ENCODE results near the gene PRAC2. TPM values are rescaled to one million over a fixed set of nuclear protein-coding genes. Genes with fewer than 3 reads are reported as not detected.

PRAC2 gene
- total RNA-seq, 1 donor from 2014 or later, result not detected

DNA sequence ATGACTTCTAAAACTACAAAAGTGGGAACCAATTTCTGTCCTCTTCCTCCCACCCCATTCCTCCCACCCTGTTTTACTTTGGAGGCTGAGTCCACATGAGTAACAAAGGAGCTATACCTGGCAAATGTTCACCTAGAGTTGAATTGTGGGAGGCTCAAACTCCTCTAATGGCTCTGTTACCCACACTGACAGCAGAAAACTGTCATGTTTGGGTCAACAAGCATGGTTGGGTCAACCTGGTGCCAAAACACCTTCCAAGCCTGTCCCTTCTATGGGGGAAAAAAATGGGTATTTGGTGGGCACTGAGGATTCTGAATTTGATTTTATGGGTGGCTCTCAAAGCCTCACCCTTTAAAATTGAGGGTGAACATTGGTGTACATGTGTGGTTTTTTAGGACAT lies 17.6 kb downstream of the PRAC2 start:
- Histone ChIP-seq H3K27me3 (ENCODE audit: low read depth) (peaks cover 100% of the 10 kb centered on the region), H3K27ac (replicated peaks) (no peak overlapping the region), H3K4me3 (no peak overlapping the region), H3K4me1 (no peaks in the 10 kb centered on the region), H3K36me3 (no peaks in the 10 kb centered on the region), H3K9me3 (replicated peaks) (no peaks in the 10 kb centered on the region)
- no peak for DNase-seq
- TF ChIP-seq, protein P1, sequence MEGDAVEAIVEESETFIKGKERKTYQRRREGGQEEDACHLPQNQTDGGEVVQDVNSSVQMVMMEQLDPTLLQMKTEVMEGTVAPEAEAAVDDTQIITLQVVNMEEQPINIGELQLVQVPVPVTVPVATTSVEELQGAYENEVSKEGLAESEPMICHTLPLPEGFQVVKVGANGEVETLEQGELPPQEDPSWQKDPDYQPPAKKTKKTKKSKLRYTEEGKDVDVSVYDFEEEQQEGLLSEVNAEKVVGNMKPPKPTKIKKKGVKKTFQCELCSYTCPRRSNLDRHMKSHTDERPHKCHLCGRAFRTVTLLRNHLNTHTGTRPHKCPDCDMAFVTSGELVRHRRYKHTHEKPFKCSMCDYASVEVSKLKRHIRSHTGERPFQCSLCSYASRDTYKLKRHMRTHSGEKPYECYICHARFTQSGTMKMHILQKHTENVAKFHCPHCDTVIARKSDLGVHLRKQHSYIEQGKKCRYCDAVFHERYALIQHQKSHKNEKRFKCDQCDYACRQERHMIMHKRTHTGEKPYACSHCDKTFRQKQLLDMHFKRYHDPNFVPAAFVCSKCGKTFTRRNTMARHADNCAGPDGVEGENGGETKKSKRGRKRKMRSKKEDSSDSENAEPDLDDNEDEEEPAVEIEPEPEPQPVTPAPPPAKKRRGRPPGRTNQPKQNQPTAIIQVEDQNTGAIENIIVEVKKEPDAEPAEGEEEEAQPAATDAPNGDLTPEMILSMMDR (IDR thresholded peaks at IDR 0.05; ENCODE audit: borderline replicate concordance), result no peak
- intact Hi-C loops (cut with micrococcal nuclease), result no loop called here

DNA sequence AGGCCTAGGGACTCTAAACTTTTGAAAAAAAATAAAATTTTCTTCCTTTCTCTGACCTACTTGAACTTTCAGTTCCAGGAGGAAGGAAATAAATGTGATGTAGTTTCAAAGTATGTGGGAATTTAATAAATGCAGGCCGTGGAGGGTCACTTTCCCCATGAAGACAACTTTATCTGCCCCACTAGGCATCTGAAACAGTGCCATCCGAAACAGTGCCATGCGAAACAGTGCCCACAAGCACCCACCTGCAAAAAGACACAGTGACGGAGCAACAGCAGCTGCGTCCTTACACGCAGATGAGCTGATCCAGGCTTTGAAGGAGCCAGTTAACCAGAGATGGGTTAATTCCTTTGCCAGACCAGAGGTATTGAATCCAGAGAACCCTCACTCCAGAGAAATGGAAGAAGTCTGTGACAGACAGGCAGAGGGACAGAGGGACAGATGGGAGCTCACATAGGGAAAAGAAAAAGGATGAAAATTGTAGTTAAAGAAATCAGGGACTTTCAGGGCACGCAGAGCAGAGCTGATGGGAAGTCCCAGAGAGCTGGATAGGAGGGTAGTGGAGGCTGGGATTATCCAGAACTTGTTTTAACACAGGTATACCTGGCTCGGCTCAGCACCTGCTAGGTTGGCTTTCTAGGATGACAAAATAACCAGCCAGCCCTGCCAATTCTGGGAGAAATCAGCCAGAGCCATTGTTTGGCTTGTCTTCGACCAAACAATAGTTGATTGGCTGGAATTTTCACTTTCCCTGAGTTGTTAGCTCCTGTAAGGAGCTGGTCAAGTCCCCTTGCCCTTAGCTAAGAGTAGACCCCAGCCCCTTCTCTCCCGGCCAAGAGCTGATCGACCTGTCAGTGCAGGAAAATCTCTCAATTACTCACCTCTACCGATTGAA lies 22.6 kb downstream of the PRAC2 start:
- DNase-seq, result no peak

DNA sequence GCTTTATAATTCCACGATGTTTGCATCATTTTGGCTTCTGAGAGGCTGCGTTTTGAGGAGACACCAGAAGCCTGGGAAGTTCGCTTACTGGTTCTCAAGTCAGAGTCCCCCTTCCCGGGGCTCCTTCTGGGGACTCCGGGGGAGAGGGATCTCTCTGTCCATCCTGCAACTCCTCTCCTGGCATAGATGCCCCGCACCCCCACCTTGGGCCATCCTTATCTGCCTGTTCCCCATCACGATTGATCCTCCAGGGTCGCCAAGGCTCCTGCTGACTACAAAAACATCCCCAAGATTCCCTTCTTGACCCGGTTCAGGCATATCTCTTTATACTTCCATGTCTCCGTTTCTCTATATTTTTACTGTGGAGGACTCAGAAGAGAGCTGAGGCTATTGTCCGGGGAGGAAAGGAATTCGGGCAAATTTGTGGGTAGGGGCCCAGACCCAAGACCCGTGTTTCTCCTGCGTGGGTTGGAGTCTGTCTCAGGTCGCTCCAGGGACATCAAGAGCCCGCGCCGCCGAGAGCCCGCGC lies 24.0 kb downstream of the PRAC2 start:
- intact Hi-C loops (cut with micrococcal nuclease), result no loop called here
- Histone ChIP-seq H3K4me1 (no peaks in the 10 kb centered on the region), H3K36me3 (no peaks in the 10 kb centered on the region), H3K9me3 (replicated peaks) (no peaks in the 10 kb centered on the region), H3K27me3 (ENCODE audit: low read depth) (peaks cover 99% of the 10 kb centered on the region), H3K27ac (replicated peaks) (no peak overlapping the region), H3K4me3 (no peak overlapping the region)
- TF ChIP-seq, protein P1 (IDR thresholded peaks at IDR 0.05; ENCODE audit: borderline replicate concordance), result no peak
- no peak for DNase-seq

More for the DNA sequence above, 22.6 kb downstream of the PRAC2 start:
- Histone ChIP-seq H3K27ac (replicated peaks) (no peak overlapping the region), H3K4me3 (no peak overlapping the region), H3K36me3 (no peaks in the 10 kb centered on the region), H3K9me3 (replicated peaks) (no peaks in the 10 kb centered on the region), H3K4me1 (no peaks in the 10 kb centered on the region), H3K27me3 (ENCODE audit: low read depth) (peaks cover 99% of the 10 kb centered on the region)
- intact Hi-C loops (cut with micrococcal nuclease), result no loop called here
- TF ChIP-seq, protein P1 (IDR thresholded peaks at IDR 0.05; ENCODE audit: borderline replicate concordance), result no peak

DNA sequence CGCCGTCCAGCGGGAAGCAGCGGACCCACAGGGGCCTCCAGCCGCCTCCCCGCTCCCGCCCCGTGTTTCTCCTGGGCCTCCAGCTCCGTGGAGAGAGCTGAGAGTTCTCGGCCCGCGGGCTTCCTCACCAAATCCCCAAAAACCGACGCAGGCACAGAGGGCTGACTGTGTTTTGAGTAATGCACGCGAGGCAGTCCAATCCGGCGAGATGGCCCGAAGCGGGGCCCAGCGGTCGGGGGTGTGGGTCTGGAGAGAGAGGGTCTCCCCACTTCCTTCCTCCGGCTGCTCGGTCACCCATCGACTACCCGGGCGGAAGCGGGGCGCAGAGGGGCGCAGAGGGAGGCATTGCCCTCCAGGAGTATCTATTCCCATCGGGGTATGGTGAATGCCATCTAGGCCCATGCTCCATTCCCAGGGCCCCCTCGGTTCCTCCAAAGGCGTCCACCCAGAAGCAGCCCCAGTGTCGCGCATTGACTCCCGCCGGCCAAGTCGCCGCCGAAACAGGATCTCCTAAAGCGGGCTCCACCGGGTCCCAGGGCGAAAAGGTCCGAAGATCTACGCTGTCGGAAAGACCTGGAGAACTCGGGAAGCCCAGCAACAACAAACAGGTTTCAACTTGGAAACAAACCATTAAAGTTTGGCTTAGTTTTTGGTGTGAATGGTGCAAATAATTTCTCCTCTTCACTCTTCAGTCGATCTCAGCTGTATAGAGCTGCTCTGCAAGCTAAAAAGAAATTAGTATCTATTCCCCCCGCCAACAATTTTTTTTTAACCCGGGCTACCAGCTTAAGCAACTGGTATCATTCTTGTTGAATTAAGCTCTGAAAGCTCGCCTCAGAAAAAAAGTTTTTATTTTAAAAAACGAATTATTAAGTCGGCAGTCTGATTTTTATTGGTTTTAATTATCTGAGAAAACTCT lies 24.7 kb downstream of the PRAC2 start:
- Histone ChIP-seq H3K27me3 (ENCODE audit: low read depth) (peaks cover 99% of the 10 kb centered on the region), H3K36me3 (no peaks in the 10 kb centered on the region), H3K4me3 (no peak overlapping the region), H3K9me3 (replicated peaks) (no peaks in the 10 kb centered on the region), H3K27ac (replicated peaks) (no peak overlapping the region), H3K4me1 (no peaks in the 10 kb centered on the region)
- intact Hi-C loops (cut with micrococcal nuclease), result no loop called here
- TF ChIP-seq, protein P1 (IDR thresholded peaks at IDR 0.05; ENCODE audit: borderline replicate concordance), result no peak
- no peak for DNase-seq

Measured in left ventricle myocardium inferior (tissue), 1 donor.